ENCODE results near the gene PTGR3. TPM values are rescaled to one million over a fixed set of nuclear protein-coding genes. Genes with fewer than 3 reads are reported as not detected.
A peak's percentile ranks its signal among the peaks of the same experiment; 100 is the strongest.

PTGR3 gene
- total RNA-seq, 2 donors from 2014 or later = 13.7 to 15.8 TPM

DNA sequence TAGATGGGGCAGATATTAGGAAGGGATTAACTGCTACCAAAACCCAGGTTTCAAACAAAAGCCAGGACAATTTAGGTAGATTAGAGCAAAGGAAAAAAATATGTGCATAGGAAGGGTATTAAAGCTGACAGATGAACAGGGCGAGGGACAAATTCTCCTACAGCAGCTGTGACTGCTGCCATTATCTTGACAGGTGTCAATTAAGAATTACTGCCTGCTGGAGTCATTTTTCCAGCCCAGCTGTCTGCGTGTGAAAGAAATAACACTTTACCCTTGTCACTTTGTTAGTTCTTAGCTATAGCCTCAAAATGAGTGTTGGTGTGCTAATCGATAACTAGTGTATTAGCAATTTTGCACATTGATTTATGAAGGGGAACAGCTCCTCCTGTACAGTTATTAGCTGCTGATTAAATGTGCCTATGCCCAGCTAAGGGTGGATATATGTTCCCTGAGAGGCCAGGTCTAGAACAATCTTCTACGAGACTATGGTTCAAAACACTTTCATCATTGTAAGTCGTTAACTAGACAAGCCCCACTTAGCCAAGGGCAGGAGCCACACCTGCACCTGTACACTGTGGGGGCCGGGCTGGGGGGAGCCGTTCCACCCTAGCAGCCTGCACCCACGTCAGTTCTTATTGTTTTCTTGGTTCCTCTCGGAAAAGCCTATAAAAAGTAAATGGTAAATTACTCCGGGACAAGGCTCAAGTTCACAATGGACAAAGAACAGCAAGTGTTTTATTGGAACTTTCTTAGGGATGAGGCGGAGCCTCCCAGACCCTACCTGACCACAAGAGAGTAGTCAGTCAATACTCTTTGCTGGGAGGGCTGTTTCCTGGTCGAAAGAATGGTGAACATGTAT lies 9.4 kb upstream of the PTGR3 start:
- DNase-seq (ENCODE audit: low spot score) = no peak
- intact Hi-C loops (cut with DNase I) = no loop called here

DNA sequence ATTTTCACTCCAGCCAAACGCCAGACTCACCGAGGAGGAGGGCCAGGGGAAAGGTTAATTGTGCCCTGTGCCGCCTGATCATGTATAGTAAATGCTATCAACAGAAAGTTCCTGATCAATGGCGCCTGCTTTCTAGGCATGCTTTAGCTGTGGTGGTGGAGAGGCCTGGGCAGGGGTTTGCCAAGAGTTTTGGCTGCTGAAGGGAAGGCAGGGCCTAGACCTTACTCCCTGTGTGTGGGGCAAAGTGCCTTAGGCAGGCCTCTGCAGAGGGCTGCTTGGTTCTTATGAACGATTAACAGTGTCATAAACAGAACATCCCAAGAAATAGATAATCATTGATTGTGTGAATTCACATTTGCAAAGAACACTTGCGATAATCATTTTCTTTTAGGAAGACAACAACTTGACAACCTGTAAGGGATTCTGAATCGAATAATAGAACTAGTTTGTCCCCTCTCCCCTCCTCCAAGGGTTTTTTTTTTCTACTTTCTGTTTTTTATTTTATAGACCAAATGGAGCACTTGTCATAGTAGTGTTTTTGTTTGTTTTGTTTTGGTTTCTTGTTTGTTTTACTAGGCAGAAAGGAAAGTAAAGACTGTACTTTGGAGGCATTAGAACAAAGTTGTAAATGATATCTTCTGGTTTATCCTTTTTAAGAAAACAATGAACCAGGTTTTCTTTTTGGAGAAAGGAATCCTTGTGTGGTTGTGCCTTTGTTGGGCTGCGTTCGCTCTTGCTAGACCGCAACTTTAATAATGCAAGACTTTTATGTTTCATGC lies 8.2 kb upstream of the PTGR3 start:
- DNase-seq (ENCODE audit: low spot score) = no peak
- intact Hi-C loops (cut with DNase I) = no loop called here

DNA sequence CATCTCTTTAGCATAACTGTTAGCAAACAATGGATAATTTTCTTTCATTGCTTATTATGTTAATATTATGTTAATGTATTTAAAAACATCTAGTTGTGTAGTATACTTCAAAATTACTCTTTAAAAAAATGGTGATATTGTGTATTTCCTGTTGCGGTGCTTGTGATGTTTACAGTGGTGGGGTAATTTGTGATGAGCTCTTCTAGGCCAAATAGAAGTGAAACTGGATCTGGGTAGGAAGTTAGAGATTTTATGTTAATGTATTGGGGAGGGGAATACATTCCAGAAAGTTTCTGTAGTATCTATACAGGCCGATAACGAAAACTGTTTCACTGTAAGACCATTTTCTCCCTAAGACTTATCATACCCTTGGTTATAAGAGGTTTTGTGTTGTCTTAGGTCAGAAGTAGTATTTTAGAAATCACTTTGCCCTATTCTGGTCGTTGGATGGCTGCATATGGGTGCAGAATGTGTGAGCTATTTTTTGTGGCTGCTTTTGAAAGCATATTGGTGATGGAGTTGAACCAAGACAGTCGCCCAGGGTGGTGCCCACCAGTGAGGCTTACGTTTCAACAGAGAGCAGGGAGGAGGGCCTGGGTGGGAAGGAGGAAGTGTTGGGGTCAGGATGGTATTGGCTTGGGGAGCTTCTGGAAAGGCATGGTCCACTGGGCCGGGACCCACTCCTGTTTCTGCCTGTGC lies 7.4 kb upstream of the PTGR3 start:
- intact Hi-C loops (cut with DNase I) = no loop called here
- no peak for DNase-seq (ENCODE audit: low spot score)

DNA sequence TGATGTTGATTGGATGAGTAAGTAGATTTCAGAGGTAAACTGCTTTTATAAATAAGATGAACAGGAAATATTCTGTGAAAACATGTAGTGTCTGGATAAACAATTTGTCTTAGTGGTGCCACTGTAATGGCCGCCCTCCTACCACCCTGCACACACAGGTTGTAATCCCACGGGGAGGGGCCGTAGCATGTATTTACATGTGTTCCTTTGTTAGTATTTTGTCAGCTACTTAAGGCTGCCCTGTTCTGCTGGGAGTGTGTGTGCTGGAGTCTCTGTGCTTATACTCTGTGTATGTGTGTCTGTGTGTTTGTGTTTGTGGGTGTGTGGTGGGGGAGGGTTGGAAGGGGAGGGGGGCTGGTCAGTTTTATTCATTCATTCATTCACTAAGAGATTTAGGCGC lies 6.7 kb upstream of the PTGR3 start:
- intact Hi-C loops (cut with DNase I) = no loop called here
- no peak for DNase-seq (ENCODE audit: low spot score)

DNA sequence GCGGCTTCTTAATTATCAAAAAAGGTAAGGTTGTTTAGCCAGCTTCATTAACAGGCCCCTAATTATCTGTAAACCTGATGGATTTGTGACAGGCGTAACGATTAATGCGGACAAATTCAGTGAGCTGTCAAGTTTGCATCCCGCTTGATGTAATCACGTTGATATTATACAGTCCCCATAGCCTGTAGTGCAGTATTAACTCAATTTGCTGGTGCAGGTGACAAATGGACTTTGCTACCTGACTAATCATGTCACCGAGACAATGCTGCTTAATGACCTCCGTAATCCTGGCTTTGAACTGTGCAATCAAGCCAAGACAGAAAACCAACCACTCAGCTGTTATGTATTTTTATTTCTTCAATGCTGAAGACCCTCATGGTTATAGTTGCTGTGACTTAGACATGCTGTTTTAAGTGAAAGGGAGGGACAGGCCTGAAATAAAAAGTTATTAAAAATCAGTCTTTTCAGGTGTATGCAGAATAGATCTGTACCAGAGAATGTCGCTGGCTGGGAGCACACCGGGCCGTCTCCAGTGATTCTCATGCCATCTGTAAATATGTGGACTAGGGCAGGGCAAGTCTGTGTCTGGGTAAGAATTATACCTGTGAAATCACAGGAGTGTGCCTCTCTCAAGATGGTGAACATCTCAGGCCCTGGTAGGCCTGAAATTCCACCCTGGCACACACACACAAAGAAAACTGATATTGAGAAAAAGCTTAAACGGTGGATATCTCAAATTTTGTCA lies 6.0 kb upstream of the PTGR3 start:
- DNase-seq (ENCODE audit: low spot score) = no peak
- intact Hi-C loops (cut with DNase I) = no loop called here

- no peak for DNase-seq (ENCODE audit: low spot score)
- intact Hi-C loops (cut with DNase I) = no loop called here
Measured at GRCh38 chr18:75214332-75214690, 5.4 kb upstream of the PTGR3 start.

DNA sequence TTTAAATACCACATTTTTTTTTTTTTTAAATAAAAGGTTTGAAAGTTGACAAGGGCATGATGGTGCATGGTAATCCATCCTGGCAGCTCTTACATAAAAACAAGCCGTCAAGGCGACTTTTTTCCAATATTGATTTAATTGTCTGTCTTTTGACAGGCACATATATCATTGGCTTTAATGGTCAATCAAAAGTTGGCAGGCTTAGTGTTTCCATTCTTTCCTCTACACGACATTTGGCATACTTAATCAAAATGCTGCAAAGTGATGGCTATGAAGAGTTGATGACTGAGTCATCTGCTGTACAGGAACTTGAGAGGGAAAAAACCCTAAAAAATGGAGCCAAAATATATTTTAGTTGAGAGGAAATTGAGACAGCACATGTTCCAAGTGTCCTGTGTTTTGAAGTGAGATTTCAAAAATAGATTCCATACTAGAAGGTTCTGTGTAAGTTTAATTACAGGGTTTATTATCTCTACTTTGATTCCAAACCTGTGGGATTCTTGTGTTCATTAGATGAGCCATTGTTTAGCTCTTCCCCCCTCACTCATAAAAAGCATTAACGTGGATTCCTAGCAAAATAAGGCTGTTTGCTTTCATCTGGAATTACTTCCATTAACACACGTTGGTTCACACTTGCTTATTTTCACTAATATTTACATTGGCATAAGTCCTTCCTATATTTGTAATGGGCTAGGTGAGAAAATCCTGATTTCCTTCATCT lies 4.8 kb upstream of the PTGR3 start:
- intact Hi-C loops (cut with DNase I) = no loop called here
- DNase-seq (ENCODE audit: low spot score) = no peak

DNA sequence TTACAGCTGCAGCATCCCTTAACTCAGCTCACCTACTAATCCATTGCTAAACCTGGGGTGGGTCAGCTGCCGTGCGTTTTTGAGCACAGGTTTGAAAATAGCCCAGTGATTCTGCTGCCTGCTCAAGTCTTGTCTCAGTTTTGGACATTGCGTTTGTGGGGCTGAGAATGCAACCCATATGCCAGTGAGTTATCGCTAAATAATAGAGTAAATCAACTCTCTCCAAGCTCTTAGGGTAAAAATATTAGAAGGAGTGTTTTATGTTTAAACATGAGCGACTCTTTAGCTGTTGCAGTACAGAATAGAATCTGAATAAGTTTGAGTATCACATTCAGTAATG lies 3.8 kb upstream of the PTGR3 start:
- DNase-seq (ENCODE audit: low spot score) = no peak
- intact Hi-C loops (cut with DNase I) = no loop called here

DNA sequence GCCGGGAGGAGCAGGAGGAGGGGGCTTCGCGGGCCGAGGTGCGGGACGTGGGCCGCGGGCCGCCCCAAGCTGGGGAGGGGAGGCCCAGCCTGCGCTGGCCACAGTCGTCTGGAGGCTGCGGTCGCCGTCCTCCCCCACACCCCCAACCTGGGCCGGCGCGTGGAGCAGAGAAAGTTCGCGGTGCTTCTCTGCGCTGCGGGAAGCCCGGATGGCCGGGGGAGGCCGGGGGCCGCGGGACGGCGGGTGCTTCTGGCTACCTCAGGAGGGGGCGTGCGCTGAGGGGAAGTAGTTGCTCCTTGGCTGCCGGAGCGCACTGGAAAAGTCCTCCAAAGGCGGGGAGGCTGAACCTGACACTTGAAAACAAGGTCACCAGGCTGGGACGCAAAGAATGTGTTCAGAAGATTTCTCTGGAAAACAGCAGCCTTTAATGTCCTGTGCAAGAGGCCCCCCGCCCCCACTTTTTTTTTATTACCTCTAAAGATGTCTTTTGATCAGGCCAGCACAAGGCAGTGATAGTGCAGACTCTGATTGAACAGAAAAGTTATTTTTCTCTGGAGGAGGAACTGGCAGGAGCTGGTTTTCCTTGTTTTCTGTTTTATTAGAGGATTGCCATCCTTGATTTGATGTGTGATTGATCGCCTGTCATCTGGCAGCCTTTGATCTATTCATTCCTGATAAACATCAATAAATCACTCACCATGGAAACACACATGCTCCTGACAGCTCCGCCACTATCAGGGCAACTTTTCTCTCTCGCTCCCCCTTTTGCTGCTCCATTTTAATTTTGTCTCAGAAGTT lies 3.2 kb upstream of the PTGR3 start:
- no peak for DNase-seq (ENCODE audit: low spot score)
- intact Hi-C loops (cut with DNase I) = loop anchor here in 1 of 2 donors (2.0 kb wide), 1 partner anchor 37 kb away; no protein-coding TSS in a partner anchor

- DNase-seq (ENCODE audit: low spot score) = no peak
- intact Hi-C loops (cut with DNase I) = loop anchor here in 1 of 2 donors (2.0 kb wide), 1 partner anchor 37 kb away; no protein-coding TSS in a partner anchor
Measured at GRCh38 chr18:75211626-75211952, 2.6 kb upstream of the PTGR3 start.

- DNase-seq (ENCODE audit: low spot score) = no peak
- intact Hi-C loops (cut with DNase I) = loop anchor here in 1 of 2 donors (2.0 kb wide), 1 partner anchor 38 kb away; no protein-coding TSS in a partner anchor
Measured at GRCh38 chr18:75211002-75211621, 2.2 kb upstream of the PTGR3 start.

GRCh38 chr18:75210274-75211001 lies 1.5 kb upstream of the PTGR3 start, which contains the start of gene TSHZ1:
TSS of gene TSHZ1 (plus strand) at chr18:75210797. CDS start at chr18:75211877, 1,080 bp downstream.
- no peak for DNase-seq (ENCODE audit: low spot score)
- intact Hi-C loops (cut with DNase I) = loop anchor here in 1 of 2 donors (2.0 kb wide), 1 partner anchor 38 kb away; no protein-coding TSS in a partner anchor

- DNase-seq (ENCODE audit: low spot score) = no peak
- intact Hi-C loops (cut with DNase I) = loop anchor here in 1 of 2 donors (2.0 to 10.0 kb wide), 2 partner anchors 39 to 245 kb away; no protein-coding TSS in a partner anchor
Measured at GRCh38 chr18:75209951-75210258, 966 bp upstream of the PTGR3 start.

GRCh38 chr18:75208836-75209128 lies 157 bp downstream of the PTGR3 start:
- intact Hi-C loops (cut with DNase I) = loop anchor here in 1 of 2 donors (10.0 kb wide), 1 partner anchor 246 kb away; no protein-coding TSS in a partner anchor
- DNase-seq (ENCODE audit: low spot score) = no peak

DNA sequence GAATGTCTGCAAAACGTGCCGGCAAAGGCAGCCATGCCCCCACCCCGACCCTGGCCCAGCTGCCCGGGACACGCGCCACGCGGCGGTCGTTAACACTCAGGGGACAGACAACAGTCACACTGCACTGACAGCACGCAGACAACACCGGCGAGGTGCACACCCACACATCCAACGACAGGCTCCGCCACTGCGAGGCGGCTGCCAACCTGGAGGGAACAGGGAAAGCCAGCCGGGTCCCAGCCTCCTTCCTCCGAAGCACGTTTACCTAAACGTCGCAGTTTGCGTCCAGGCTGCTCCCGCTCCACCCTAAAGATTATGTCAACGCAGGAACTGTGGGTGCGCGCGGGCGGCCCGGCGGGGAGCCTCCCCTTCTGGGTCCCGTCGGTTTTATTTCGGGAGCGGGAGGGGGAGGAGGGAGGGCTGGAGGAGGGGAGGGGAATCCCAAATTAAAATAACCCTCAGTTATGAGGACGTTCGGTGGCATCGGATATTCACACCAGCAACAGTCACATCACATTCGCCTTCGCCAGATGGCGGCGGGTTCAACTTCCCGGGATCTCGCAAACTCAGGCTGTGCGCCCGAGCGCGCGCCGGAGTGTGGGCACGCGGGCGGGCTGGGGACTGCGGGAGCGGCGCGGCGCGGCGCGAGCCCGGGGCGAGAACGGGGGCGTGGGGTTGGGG lies 644 bp downstream of the PTGR3 start:
- peak; percentile 88 for DNase-seq (ENCODE audit: low spot score)
- intact Hi-C loops (cut with DNase I) = loop anchor here in 1 of 2 donors (10.0 kb wide), 1 partner anchor 247 kb away; no protein-coding TSS in a partner anchor
